Lower leg skin (tissue), 4 donors: ENCODE measurements around the gene SERPINI1. TPM values are rescaled to one million over a fixed set of nuclear protein-coding genes. Genes with fewer than 3 reads are reported as not detected.

Experiments used
- DNase-seq, 2 donors: peaks; one replicate each; pipeline ENCODE4 v3.0.0-alpha.2; 2019; ENCODE audit warnings: low spot score in 2 of 2
- H3K4me3 ChIP-seq: fragments of 200-600 bp; sonication (generic); 2 replicates; pipeline ENCODE4 v1.5.1; 2017; ENCODE audit warnings: mild to moderate bottlenecking, low read depth; ENCODE audit not compliant: poor library complexity, severe bottlenecking
- POLR2A ChIP-seq, 2 donors: fragments of 450-650 bp; IDR thresholded peaks; one replicate each; pipeline ENCODE4 v1.6.1; 2016 to 2017; ENCODE audit warnings: antibody characterized with exemption in 2 of 2, mild to moderate bottlenecking in 1 of 2, moderate library complexity in 1 of 2
- WGBS, 2 donors: methylation state at CpG; one replicate each; pipeline ENCODE4 v1.1.5; 2018; 5-methylcytosine and 5-hydroxymethylcytosine counted together
- intact Hi-C: fragments of 100-400 bp; cut with DNase I; formaldehyde crosslinking; loops from one replicate; pipeline ENCODE4 v1.15.0; 2023; ENCODE audit warnings: low total_unique reads
- total RNA-seq, 4 donors: library from RNA; depleted of rRNA; stranded (reverse); fragments of >200 nt; gene quantifications; one replicate each; pipeline ENCODE4 v1.1.0, GENCODE V29; 2016
- TF ChIP-seq, protein P1 (sequence below), 3 donors: fragments of 450-650 bp; IDR thresholded peaks; one replicate each; pipeline ENCODE4 v1.5.1; 2016; ENCODE audit warnings: antibody characterized with exemption in 3 of 3, mild to moderate bottlenecking in 3 of 3, moderate library complexity in 2 of 3

SERPINI1 gene, protein sequence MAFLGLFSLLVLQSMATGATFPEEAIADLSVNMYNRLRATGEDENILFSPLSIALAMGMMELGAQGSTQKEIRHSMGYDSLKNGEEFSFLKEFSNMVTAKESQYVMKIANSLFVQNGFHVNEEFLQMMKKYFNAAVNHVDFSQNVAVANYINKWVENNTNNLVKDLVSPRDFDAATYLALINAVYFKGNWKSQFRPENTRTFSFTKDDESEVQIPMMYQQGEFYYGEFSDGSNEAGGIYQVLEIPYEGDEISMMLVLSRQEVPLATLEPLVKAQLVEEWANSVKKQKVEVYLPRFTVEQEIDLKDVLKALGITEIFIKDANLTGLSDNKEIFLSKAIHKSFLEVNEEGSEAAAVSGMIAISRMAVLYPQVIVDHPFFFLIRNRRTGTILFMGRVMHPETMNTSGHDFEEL
- 1 to 10 TPM in 3 of 4 donors, under 1 TPM in 1; 0.42 to 6.2 (median 2.3) TPM for total RNA-seq

- intact Hi-C loops, result no loop called here
- peak; percentile 89 to 96 for DNase-seq
- TF ChIP-seq, protein P1, sequence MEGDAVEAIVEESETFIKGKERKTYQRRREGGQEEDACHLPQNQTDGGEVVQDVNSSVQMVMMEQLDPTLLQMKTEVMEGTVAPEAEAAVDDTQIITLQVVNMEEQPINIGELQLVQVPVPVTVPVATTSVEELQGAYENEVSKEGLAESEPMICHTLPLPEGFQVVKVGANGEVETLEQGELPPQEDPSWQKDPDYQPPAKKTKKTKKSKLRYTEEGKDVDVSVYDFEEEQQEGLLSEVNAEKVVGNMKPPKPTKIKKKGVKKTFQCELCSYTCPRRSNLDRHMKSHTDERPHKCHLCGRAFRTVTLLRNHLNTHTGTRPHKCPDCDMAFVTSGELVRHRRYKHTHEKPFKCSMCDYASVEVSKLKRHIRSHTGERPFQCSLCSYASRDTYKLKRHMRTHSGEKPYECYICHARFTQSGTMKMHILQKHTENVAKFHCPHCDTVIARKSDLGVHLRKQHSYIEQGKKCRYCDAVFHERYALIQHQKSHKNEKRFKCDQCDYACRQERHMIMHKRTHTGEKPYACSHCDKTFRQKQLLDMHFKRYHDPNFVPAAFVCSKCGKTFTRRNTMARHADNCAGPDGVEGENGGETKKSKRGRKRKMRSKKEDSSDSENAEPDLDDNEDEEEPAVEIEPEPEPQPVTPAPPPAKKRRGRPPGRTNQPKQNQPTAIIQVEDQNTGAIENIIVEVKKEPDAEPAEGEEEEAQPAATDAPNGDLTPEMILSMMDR (IDR thresholded peaks at IDR 0.05), result peak in 1 of 3 donors; percentile 18
- no peak for TF ChIP-seq POLR2A (IDR thresholded peaks at IDR 0.05)
- 0 to 1% methylated on average over 36 to 37 of the region's 37 CpGs for WGBS, 2 donors
- H3K4me3 ChIP-seq, result peak within 1 kb of the TSS; percentile 93
These were observed at the start of gene SERPINI1 for GRCh38 chr3:167735233-167736138. TSS of gene SERPINI1 (plus strand) at chr3:167735721. CDS start at chr3:167789129, 53,408 bp downstream.

GRCh38 chr3:167691366-167691765, 44.2 kb upstream of the SERPINI1 start:
- 56 to 65% methylated on average over 3 of the region's 3 CpGs for WGBS, 2 donors
- no peak overlapping the region for H3K4me3 ChIP-seq
- intact Hi-C loops, result no loop called here
- no peak for DNase-seq
- TF ChIP-seq, protein P1 (IDR thresholded peaks at IDR 0.05), result no peak
- no peak for TF ChIP-seq POLR2A (IDR thresholded peaks at IDR 0.05)

- 89 to 93% methylated on average over 2 of the region's 2 CpGs for WGBS, 2 donors
- DNase-seq, result no peak
- H3K4me3 ChIP-seq, result no peak overlapping the region
- TF ChIP-seq POLR2A (IDR thresholded peaks at IDR 0.05), result no peak
- TF ChIP-seq, protein P1 (IDR thresholded peaks at IDR 0.05), result no peak
- intact Hi-C loops, result no loop called here
These were observed 41.4 kb upstream of the SERPINI1 start for GRCh38 chr3:167694121-167694520.

- TF ChIP-seq, protein P1 (IDR thresholded peaks at IDR 0.05), result no peak
- no peak for TF ChIP-seq POLR2A (IDR thresholded peaks at IDR 0.05)
- WGBS, 2 donors, result 68 to 70% methylated on average over 4 of the region's 4 CpGs
- no peak for DNase-seq
- intact Hi-C loops, result no loop called here
- H3K4me3 ChIP-seq, result no peak overlapping the region
These were observed 35.5 kb upstream of the SERPINI1 start for GRCh38 chr3:167700046-167700445.

GRCh38 chr3:167700926-167701325, 34.6 kb upstream of the SERPINI1 start:
- WGBS, 2 donors, result 92 to 96% methylated on average over 2 of the region's 2 CpGs
- TF ChIP-seq, protein P1 (IDR thresholded peaks at IDR 0.05), result no peak
- TF ChIP-seq POLR2A (IDR thresholded peaks at IDR 0.05), result no peak
- intact Hi-C loops, result no loop called here

More at GRCh38 chr3:167700926-167701325, 34.6 kb upstream of the SERPINI1 start:
- no peak overlapping the region for H3K4me3 ChIP-seq
- DNase-seq, result no peak
